OCI-LY1 (cell line): Measurements from ENCODE around the gene MRPL23.

Experiments used
- H2AFZ ChIP-seq: fragments of 200-600 bp; sonication (generic), shearing (Covaris generic); 2 replicates; pipeline ENCODE4 v1.6.0; 2014; ENCODE audit warnings: antibody characterized with exemption, mild to moderate bottlenecking, low read length
- H3F3A ChIP-seq: fragments of 200-600 bp; sonication (generic), shearing (Covaris generic); 2 replicates; pipeline ENCODE4 v1.6.0; 2014; ENCODE audit warnings: mild to moderate bottlenecking, antibody characterized with exemption, low read length, moderate library complexity; ENCODE audit not compliant: insufficient read depth
- H3K27ac ChIP-seq: fragments of 200-600 bp; sonication (generic); 2 replicates; pipeline ENCODE4 v1.5.1; 2014; ENCODE audit warnings: low read length, mixed run types, mild to moderate bottlenecking, low read depth; ENCODE audit not compliant: poor library complexity, severe bottlenecking
- H3K27me3 ChIP-seq: fragments of 200-600 bp; sonication (generic); 2 replicates; pipeline ENCODE4 v1.6.0; 2014; ENCODE audit warnings: antibody characterized with exemption, mild to moderate bottlenecking, low read length, moderate library complexity; ENCODE audit not compliant: insufficient read depth
- H3K36me3 ChIP-seq: fragments of 200-600 bp; sonication (generic); 2 replicates; pipeline ENCODE4 v1.6.1; 2014; ENCODE audit warnings: mild to moderate bottlenecking, antibody characterized with exemption, low read length, moderate library complexity, mixed read lengths; ENCODE audit not compliant: insufficient read depth
- H3K4me1 ChIP-seq: fragments of 200-600 bp; sonication (generic); 2 replicates; pipeline ENCODE4 v1.5.1; 2014; ENCODE audit warnings: mild to moderate bottlenecking, low read length, moderate library complexity; ENCODE audit not compliant: insufficient read depth, severe bottlenecking
- H3K4me2 ChIP-seq: fragments of 200-600 bp; sonication (generic), shearing (Covaris generic); 2 replicates; pipeline ENCODE4 v1.6.1; 2014; ENCODE audit warnings: low read length
- H3K4me3 ChIP-seq: fragments of 200-600 bp; sonication (generic); 2 replicates; pipeline ENCODE4 v1.5.1; 2014; ENCODE audit warnings: low read length, low read depth, mild to moderate bottlenecking, mixed read lengths; ENCODE audit not compliant: poor library complexity, severe bottlenecking
- H3K79me2 ChIP-seq: fragments of 200-600 bp; shearing (Covaris generic); 2 replicates; pipeline ENCODE4 v1.6.1; 2016; ENCODE audit warnings: mixed run types, low read length, mixed read lengths; ENCODE audit not compliant: insufficient read depth
- H3K9ac ChIP-seq: fragments of 200-600 bp; sonication (generic), shearing (Covaris generic); 2 replicates; pipeline ENCODE4 v1.6.1; 2014; ENCODE audit warnings: mild to moderate bottlenecking, low read length, mixed read lengths
- H3K9me2 ChIP-seq: fragments of 200-600 bp; sonication (generic), shearing (Covaris generic); 2 replicates; pipeline ENCODE4 v1.6.1; 2014; ENCODE audit warnings: low read depth, mild to moderate bottlenecking, low read length, mixed read lengths
- H3K9me3 ChIP-seq: fragments of 200-600 bp; shearing (Covaris generic); 2 replicates; pipeline ENCODE4 v1.6.1; 2014; ENCODE audit warnings: low read length, mixed read lengths
- H4K20me1 ChIP-seq: fragments of 200-600 bp; sonication (generic), shearing (Covaris generic); 2 replicates; pipeline ENCODE4 v1.6.0; 2016; ENCODE audit warnings: mild to moderate bottlenecking, low read length; ENCODE audit not compliant: insufficient read depth
- EZH2 ChIP-seq: fragments of 200-600 bp; sonication (generic), shearing (Covaris generic); IDR thresholded peaks from 2 replicates; pipeline ENCODE4 v1.8.0; 2017; ENCODE audit warnings: borderline replicate concordance, mixed run types, mild to moderate bottlenecking, antibody characterized with exemption, low read length, moderate library complexity, mixed read lengths
- TF ChIP-seq, protein P1 (sequence below): fragments of 200-600 bp; sonication (generic), shearing (Covaris generic); IDR thresholded peaks from 2 replicates; pipeline ENCODE4 v1.5.1; 2017; ENCODE audit warnings: mild to moderate bottlenecking, antibody characterized with exemption, low read length, moderate library complexity, mixed read lengths

MRPL23 gene

DNA sequence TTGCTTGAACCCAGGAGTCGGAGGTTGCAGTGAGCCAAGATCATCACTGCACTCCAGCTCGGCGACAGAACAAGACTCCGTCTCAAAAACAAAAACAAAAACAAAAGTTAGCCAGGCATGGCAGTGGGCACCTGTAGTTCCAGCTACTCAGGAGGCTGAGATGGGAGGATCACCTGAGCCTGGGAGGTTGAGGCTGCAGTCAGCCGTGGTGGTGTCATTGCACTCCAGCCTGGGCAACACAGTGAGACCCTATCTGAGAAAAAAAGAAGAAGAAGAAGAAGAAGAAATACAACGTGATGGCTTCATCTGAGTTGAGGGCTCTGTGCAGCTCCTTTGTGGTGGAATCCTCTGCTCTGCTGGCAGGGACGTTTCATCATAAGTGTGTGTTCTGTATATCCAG is 37.6 kb upstream of the MRPL23 start:
- no peaks in the 10 kb centered on the region for H3K79me2 ChIP-seq
- no peaks in the 10 kb centered on the region for H3K27me3 ChIP-seq
- no peaks in the 10 kb centered on the region for H3K9me2 ChIP-seq
- no peak overlapping the region for H3K4me2 ChIP-seq
- H3K36me3 ChIP-seq = no peaks in the 10 kb centered on the region
- H3K4me3 ChIP-seq = no peak overlapping the region
- TF ChIP-seq, protein P1, sequence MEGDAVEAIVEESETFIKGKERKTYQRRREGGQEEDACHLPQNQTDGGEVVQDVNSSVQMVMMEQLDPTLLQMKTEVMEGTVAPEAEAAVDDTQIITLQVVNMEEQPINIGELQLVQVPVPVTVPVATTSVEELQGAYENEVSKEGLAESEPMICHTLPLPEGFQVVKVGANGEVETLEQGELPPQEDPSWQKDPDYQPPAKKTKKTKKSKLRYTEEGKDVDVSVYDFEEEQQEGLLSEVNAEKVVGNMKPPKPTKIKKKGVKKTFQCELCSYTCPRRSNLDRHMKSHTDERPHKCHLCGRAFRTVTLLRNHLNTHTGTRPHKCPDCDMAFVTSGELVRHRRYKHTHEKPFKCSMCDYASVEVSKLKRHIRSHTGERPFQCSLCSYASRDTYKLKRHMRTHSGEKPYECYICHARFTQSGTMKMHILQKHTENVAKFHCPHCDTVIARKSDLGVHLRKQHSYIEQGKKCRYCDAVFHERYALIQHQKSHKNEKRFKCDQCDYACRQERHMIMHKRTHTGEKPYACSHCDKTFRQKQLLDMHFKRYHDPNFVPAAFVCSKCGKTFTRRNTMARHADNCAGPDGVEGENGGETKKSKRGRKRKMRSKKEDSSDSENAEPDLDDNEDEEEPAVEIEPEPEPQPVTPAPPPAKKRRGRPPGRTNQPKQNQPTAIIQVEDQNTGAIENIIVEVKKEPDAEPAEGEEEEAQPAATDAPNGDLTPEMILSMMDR = no peak
- TF ChIP-seq EZH2 = no peak
- H3K9me3 ChIP-seq = no peaks in the 10 kb centered on the region
- H3K4me1 ChIP-seq = no peaks in the 10 kb centered on the region
- no peak overlapping the region for H3K9ac ChIP-seq
- no peak overlapping the region for H2AFZ ChIP-seq
- H3F3A ChIP-seq = no peaks in the 10 kb centered on the region
- H3K27ac ChIP-seq = no peak overlapping the region
- H4K20me1 ChIP-seq = no peaks in the 10 kb centered on the region

DNA sequence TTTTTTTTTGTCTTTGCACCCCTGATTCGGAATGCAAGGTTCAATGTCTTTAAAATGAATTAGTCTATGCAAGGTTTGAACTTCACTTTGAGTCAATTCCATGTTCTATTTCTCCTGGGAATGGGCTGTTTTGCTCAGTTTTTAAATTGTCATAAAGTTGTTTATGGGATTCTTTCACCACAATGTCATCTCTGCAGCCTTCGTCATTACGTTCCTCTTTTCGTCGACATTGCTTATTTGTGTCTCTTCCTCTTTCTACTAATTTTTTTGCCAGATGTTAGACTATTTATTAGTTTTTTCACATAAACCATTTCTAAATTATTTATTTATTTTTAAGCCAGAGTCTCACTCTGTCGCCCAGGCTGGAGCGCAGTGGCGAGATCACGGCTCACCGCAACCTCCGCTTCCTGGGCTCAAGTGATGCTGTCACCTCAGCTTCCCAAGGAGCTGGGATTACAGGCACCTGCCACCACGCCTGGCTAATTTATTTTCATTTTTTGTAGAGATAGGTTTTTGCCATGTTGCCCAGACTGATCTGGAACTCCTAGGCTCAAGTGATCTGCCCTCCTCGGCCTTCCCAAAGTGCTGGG is 34.7 kb upstream of the MRPL23 start:
- no peaks in the 10 kb centered on the region for H3K79me2 ChIP-seq
- no peaks in the 10 kb centered on the region for H3K9me2 ChIP-seq
- H3K9me3 ChIP-seq = no peaks in the 10 kb centered on the region
- no peak overlapping the region for H3K27ac ChIP-seq
- H3K4me2 ChIP-seq = no peak overlapping the region
- H3K9ac ChIP-seq = no peak overlapping the region
- no peak overlapping the region for H3K4me3 ChIP-seq
- H3K36me3 ChIP-seq = no peaks in the 10 kb centered on the region
- no peaks in the 10 kb centered on the region for H3K27me3 ChIP-seq
- H2AFZ ChIP-seq = no peak overlapping the region
- no peaks in the 10 kb centered on the region for H3F3A ChIP-seq
- no peaks in the 10 kb centered on the region for H4K20me1 ChIP-seq
- H3K4me1 ChIP-seq = no peaks in the 10 kb centered on the region
- TF ChIP-seq, protein P1 = no peak
- TF ChIP-seq EZH2 = no peak

DNA sequence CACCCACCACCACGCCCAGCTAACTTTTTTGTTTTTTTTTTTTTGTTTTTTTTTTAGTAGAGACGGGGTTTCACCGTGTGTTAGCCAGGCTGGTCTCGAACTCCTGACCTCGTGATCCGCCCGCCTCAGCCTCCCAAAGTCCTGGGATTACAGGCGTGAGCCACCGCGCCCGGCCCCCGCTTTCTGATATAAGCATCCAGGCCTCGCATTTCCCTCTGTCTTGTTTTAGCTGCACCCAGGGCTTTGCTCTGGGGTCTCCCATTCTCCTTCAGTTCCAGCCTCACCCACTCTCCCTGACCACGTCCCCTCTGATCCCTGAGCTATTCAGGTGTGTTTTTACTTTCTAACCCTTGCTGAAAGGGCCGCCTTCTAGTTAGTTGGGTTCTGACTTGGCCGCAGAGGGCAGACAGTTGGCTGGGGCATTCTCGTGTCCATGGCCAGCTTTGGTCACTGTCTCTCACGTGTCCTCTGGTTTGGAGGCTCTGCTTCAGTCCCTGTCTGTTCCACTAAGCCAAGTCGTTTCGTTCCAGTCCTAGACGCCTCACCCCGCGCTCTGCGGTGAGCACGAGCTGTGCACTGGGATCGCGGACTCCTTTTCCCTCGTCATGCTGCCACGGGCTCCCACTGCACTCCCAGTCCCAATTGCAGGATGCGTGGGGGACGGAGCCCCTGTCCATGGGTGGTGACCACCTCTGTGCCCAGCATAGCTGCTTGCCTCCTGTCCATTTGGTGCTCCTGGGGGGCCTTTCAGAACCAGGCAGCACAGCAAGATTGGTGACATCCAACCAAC is 33.7 kb upstream of the MRPL23 start:
- Histone ChIP-seq H3F3A (no peaks in the 10 kb centered on the region), H3K27me3 (no peaks in the 10 kb centered on the region), H3K79me2 (no peaks in the 10 kb centered on the region), H3K4me2 (no peak overlapping the region), H3K4me1 (no peaks in the 10 kb centered on the region), H3K9me2 (no peaks in the 10 kb centered on the region), H4K20me1 (no peaks in the 10 kb centered on the region), H2AFZ (no peak overlapping the region), H3K9me3 (no peaks in the 10 kb centered on the region), H3K36me3 (no peaks in the 10 kb centered on the region), H3K27ac (no peak overlapping the region), H3K9ac (no peak overlapping the region), H3K4me3 (no peak overlapping the region)
- TF ChIP-seq, protein P1 = no peak
- no peak for TF ChIP-seq EZH2
